Inferior parietal cortex (tissue), 1 donor: ENCODE data around the gene ACSL4.
"Not testable (repeated sequence)": the region's sequence is repeated elsewhere in the genome, so short reads cannot be mapped to it uniquely, and the experiment has no call there.

Experiments
- DNase-seq: peaks from one replicate; pipeline ENCODE4 v3.0.0-alpha.2; 2016; ENCODE audit errors: extremely low spot score

ACSL4 gene

DNA sequence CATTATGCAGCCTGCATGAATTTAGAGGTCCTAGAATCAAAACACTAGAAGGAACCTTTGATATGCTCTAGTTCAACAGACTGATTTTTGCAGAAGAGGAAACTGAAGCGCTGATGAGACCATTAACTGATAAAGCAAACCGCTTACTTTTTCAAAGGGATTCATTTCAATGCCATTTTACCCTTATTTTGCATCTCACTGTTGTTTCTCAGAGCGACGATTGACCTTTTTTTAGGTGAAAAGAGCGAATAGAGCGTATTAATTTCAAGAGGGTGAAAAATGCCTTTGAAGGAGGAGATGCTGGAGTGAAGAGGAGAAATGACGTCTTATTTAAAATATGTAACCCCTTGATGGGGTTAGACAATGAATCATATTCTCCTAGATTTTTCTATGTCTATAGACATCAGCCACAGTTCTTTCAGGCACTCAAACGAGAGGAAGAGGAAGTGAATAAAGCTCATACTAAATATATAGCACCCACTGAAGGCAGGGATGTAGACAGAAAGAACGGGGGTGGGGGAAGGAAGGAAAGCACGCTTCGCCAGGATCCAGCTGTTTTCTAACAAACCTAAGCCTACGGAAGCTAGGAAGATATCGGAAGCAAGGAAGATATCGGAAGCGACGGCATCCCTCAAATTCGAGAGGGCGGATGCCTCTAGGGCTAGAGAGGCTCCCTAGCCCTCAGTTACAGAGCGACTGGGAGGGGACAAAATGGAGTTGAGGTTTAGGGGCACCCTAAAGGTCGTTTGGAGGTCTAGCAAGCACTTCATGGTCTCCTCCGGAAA, 848 bp downstream of the ACSL4 start:
- peak; percentile 24 for DNase-seq

DNA sequence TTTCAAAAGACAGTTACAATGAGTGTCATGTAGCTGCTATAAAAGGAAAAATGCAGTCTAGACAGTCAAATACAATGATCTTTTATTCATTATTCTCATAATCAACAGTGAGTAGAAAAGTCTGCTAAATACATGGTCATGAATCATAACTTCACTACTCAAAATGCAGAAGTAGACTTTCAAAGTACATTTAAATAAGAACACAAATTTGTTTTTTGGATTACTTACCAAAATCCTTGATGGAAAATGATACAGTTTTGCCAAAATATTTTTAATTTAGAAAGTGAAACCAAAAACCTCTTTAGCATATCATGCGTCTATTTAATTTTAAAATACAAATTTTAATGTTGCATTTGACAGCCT, 4.9 kb downstream of the ACSL4 start:
- DNase-seq = no peak

DNA sequence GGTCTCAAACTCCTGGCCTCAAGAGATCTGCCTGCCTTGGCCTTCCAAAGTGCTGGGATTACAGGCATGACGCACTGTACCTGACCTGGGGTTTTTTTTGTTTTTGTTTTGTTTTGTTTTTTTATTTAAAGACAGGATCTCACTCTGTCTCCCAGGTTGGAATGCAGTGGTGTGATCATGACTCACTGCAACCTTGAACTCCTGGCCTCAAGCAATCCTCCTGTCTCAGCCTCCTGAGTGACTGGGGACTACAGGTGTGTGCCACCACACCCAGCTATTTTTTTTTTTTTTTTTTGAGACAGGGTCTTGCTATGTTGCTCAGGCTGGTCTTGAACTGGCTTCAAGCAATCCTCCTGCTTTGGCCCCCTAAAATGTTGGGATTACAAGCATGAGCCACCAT, 8.1 kb downstream of the ACSL4 start:
- DNase-seq = not testable (repeated sequence)

GRCh38 chrX:109720947-109721346, 12.1 kb downstream of the ACSL4 start:
- DNase-seq = no peak

GRCh38 chrX:109719264-109719663, 13.8 kb downstream of the ACSL4 start:
- DNase-seq = no peak

GRCh38 chrX:109716431-109717028, 16.5 kb downstream of the ACSL4 start:
- DNase-seq = no peak

DNA sequence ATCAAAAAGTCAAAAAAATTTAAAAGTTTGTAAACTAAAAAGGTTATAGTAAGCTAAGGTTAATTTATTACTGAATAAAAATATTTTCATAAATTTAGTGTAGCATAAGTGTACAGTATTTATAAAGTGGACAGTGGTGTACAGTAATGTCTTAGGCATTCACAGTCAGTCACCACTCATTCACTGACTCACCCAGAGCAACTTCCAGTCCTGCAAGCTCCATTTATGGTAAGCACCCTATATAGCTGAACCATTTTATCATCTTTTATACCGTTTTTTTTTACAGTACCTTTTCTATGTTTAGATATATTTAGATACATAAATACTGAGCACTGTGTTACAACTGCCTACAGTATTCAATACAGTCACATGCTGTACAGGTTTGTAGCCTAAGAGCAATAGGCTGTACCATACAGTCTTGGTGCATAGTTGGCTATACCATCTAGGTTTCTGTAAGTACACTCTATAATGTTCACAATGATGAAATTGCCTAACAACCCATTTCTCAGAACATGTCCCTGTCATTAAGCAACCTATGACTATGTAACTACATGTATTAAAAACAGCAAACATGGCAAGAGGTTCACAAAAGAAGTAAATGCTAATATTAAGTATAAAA, 18.6 kb downstream of the ACSL4 start:
- DNase-seq = no peak

GRCh38 chrX:109710181-109710580, 22.9 kb downstream of the ACSL4 start:
- DNase-seq = no peak

GRCh38 chrX:109709129-109709631, 23.9 kb downstream of the ACSL4 start:
- no peak for DNase-seq

DNA sequence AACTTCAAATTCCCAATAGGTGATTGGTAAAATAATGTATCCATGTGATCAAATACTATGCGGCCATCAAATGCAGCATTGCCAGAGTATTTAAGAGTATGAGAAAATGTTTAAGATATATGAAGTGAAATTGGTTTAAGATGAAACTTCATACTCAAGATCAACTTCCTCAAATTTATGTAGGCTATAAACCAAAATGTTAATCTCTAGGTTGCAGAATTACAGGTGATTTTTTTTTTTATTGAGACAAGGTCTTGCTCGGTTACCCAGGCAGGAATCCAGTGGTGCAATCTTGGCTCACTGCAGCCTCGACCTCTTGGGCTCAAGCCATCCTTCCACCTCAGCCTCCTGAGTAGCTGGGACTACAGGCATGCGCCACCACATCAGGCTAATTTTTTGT, 25.3 kb downstream of the ACSL4 start:
- DNase-seq = no peak

DNA sequence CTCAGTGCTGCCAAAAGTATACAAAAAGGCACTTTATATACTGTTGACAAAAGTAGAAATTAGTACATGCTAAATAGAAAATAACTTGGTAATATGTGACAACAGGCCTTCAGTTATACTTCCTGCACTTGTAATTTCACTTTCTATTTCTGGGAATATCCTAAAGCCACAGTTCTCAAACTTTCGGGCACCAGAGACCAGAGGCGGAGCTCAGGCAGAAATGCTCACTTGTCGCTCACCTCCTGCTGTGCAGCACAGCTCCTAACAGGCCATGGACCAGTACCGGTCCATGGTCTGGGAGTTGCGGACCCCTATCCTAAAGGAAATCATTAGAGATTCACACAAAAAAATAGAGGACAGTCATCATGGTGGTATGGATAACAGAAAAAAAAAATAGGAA, 25.7 kb downstream of the ACSL4 start:
- DNase-seq = no peak

GRCh38 chrX:109704563-109704962, 28.5 kb downstream of the ACSL4 start:
- no peak for DNase-seq

DNA sequence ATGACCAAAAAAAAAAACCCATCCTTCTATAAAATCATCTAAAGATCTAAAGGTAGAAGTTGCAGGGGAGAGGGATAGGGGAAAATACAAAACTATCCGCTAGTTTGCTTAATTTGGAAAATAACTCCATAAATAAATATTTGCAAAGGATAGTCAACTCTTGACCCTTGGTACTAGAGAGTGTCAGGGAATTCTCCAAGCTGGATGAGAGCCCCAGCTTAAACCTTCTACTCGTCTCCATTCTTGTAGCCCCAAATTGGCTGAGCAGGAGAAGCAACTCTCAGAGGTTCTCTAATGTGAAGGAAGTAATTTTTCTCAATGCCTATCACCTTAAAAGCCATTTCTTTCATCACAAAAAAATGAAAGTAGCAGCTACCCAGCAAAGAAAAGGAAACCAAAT, 35.2 kb downstream of the ACSL4 start:
- DNase-seq = no peak

GRCh38 chrX:109696146-109696740, 36.8 kb downstream of the ACSL4 start:
- no peak for DNase-seq

DNA sequence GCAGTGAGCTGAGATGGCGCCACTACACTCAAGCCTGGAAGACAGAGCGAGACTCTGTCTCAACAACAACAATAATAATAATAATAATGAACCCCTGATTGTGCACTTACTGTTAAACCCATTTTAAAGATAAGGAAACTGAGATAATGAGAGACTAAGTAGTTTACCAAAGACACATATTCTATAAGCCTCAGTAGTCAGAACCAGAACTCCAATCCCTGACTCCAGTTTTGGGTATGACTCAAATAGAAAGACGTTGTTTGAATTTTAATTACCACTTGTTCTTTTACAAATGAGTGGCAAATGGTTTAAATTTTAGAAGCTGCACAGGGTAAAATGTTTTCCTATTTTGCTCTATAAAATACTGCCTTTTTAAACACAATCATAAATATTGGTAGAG, 37.4 kb downstream of the ACSL4 start:
- DNase-seq = no peak

DNA sequence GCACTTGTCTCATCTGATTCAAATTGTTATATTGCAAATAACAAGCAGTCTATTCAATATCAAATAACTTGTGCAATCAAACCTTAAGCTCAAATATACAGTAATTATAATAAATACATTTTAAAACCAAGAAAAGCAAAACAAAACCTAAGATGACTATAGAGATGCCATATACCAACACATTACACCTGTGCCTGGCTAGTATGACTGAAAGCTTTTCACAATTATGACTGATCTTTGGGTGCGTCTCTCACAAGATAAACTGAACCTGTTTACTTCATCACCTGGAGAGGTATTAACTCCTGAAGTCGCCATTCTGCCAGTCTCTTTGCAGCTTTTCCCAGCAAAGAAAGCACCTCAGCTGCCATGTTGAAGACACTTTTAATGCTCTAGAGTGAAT, 41.3 kb downstream of the ACSL4 start:
- DNase-seq = no peak

GRCh38 chrX:109691277-109691676, 41.8 kb downstream of the ACSL4 start:
- no peak for DNase-seq

- DNase-seq = no peak
These were observed 45.2 kb downstream of the ACSL4 start for GRCh38 chrX:109687903-109688302.

DNA sequence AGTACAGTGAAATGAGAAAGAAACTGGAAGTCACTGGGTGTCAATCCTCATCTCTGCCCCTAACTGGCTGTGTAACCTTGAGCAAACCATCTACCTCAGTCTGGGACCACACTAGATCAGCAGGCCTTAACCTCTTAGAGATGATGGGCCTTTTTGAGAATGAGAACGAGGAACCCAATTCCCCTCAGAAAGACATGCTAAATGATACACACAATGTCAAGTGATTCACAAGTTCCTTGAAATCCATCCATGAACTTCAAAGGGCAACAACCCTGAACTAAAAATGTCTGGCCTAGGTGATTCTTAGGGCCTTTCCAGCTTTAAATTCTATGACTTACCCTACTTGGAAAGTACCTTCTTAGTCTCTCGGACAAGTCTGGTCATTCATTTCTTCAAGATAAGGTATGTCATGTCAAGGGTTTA, 47.4 kb downstream of the ACSL4 start:
- DNase-seq = no peak

DNA sequence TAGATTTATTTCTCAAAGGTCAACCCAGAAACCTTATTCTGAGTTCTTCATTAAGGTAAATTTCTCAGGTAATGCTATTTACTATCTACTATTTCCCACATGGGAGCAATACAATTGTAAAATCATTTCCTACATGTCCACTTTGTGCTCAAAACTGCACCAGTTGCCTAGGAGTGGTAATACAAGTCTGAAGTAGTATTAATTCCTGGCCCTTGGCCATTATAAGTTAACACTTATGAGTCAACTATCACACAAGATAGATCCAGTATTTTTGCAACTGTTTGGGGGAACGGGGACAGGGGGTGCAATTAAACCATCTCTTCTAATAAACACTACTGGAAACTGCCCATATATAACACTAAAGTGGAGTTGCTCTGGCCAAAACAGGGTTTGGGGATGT, 48.9 kb downstream of the ACSL4 start:
- DNase-seq = no peak

DNA sequence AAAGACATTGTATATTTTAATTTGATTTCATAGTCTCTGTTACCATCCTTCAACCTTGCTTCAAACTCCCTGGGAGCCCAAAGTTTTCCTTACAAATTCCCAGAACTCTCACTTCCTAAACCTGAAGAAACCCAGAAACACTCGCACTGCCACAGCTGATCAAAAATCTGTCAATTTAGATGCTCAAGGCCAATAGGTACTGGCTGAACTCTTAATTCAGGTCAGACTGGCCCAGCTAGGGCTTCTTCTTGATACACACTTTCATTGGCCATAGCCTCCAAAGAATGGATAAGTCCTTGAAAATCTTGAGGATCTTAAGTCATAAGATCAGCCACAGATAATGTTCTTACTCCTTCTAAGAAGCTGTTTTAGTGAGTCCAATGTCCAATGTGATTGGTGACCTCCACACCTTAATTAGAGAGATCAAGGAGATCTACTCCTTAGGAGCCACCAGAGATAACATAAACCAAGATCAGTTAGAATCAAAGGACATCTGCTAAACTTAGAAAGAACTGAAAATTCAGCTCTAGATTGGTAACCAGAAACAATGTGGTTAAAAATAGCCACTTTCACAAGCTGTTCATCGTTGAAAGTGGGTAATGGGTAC, 51.5 kb downstream of the ACSL4 start:
- DNase-seq = no peak

DNA sequence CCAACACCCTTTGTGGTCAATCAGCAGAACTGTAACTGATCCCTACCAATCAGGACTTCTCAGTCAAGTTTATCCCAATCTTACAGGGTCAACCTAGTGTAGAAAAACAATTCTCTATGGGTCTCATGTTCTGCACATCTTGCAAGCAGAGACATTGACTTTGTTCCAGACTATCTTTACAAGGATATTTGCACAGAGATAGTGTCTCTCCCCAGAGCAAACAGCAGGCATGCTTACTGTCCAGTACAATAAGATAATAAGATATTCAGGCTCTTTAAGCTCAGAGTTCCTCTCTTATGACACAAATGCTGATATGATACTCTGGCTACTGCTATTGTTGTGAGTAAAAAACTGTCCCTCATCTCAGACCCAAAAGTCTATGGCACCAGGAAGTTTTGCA, 53.2 kb downstream of the ACSL4 start:
- DNase-seq = no peak
